Colonic mucosa (tissue), 4 donors: ENCODE results near the gene PLK2. TPM values are rescaled to one million over a fixed set of nuclear protein-coding genes. Genes with fewer than 3 reads are reported as not detected.

Source experiments
- DNase-seq: peaks from one replicate; pipeline ENCODE4 v3.0.0-alpha.2; 2020
- H3K27ac ChIP-seq: fragments of 200-600 bp; one replicate; pipeline ENCODE4 v1.8.0; 2021
- H3K27me3 ChIP-seq: fragments of 200-600 bp; one replicate; pipeline ENCODE4 v1.8.0; 2021
- H3K36me3 ChIP-seq: fragments of 200-600 bp; one replicate; pipeline ENCODE4 v1.8.0; 2021
- H3K4me1 ChIP-seq: fragments of 200-600 bp; one replicate; pipeline ENCODE4 v1.8.0; 2021; ENCODE audit warnings: mild to moderate bottlenecking
- H3K4me3 ChIP-seq: fragments of 200-600 bp; one replicate; pipeline ENCODE4 v1.8.0; 2021
- H3K9ac ChIP-seq, 2 donors: one replicate each; pipeline ENCODE4 v1.7.0; 2013; ENCODE audit warnings: control low read depth in 2 of 2, low read depth in 2 of 2, low read length in 2 of 2
- H3K9me3 ChIP-seq: fragments of 200-600 bp; one replicate; pipeline ENCODE4 v1.8.0; 2021
- CTCF ChIP-seq: fragments of 200-600 bp; IDR thresholded peaks from one replicate; pipeline ENCODE4 v1.8.0; 2022; ENCODE audit warnings: antibody characterized with exemption, mild to moderate bottlenecking
- intact Hi-C: fragments of 100-400 bp; cut with DNase I; formaldehyde crosslinking; loops from one replicate; pipeline ENCODE4 v1.14.1; 2022
- total RNA-seq, 2 donors: library from RNA; stranded (reverse); fragmentation: NEBNext Ultra II Directional in 1 of 2; extraction: Animal tissue kit (Norgen Biotek cat#: 25700) in 1 of 2; gene quantifications; one replicate each; pipeline ENCODE4 v1.2.1, GENCODE V29; 2021
- donor health status: healthy.
- donor health status: DM: no; HTN: no; CAD: no.
- donor health status: DM: no; HTN: no; CAD: no.

PLK2 gene
- total RNA-seq, 2 donors from 2014 or later, result 21.8 to 28.3 TPM

- no peak for DNase-seq
Measured at GRCh38 chr5:58490402-58491050, 30.6 kb upstream of the PLK2 start.

GRCh38 chr5:58486290-58486689 lies 26.4 kb upstream of the PLK2 start:
- TF ChIP-seq CTCF, result no peak
- no peak for DNase-seq
- Histone ChIP-seq H3K9ac (no peak overlapping the region), H3K4me1 (no peaks in the 10 kb centered on the region), H3K4me3 (no peak overlapping the region), H3K27ac (no peak overlapping the region), H3K9me3 (no peaks in the 10 kb centered on the region), H3K27me3 (no peaks in the 10 kb centered on the region), H3K36me3 (no peaks in the 10 kb centered on the region)
- intact Hi-C loops, result no loop called here

More at GRCh38 chr5:58490402-58491050, 30.6 kb upstream of the PLK2 start:
- H3K4me1 ChIP-seq, result no peaks in the 10 kb centered on the region
- H3K27ac ChIP-seq, result no peak overlapping the region
- no peak for TF ChIP-seq CTCF
- no peak overlapping the region for H3K4me3 ChIP-seq
- no peaks in the 10 kb centered on the region for H3K27me3 ChIP-seq
- H3K9ac ChIP-seq, result no peak overlapping the region
- no peaks in the 10 kb centered on the region for H3K9me3 ChIP-seq
- intact Hi-C loops, result no loop called here
- no peaks in the 10 kb centered on the region for H3K36me3 ChIP-seq

GRCh38 chr5:58484505-58484904 lies 24.6 kb upstream of the PLK2 start:
- no peak for TF ChIP-seq CTCF
- DNase-seq, result no peak
- no peak overlapping the region for H3K27ac ChIP-seq
- no peaks in the 10 kb centered on the region for H3K36me3 ChIP-seq
- H3K27me3 ChIP-seq, result no peaks in the 10 kb centered on the region
- H3K4me1 ChIP-seq, result no peaks in the 10 kb centered on the region
- no peaks in the 10 kb centered on the region for H3K9me3 ChIP-seq
- no peak overlapping the region for H3K4me3 ChIP-seq
- intact Hi-C loops, result no loop called here
- no peak overlapping the region for H3K9ac ChIP-seq

- intact Hi-C loops, result no loop called here
- Histone ChIP-seq H3K4me3 (no peak overlapping the region), H3K27me3 (no peaks in the 10 kb centered on the region), H3K27ac (no peak overlapping the region), H3K9ac (no peak overlapping the region), H3K4me1 (no peaks in the 10 kb centered on the region), H3K36me3 (no peaks in the 10 kb centered on the region), H3K9me3 (no peaks in the 10 kb centered on the region)
- DNase-seq, result no peak
- TF ChIP-seq CTCF, result no peak
Measured at GRCh38 chr5:58482536-58482935, 22.6 kb upstream of the PLK2 start.

- intact Hi-C loops, result no loop called here
- no peaks in the 10 kb centered on the region for H3K9me3 ChIP-seq
- TF ChIP-seq CTCF, result no peak
- no peak overlapping the region for H3K27ac ChIP-seq
- H3K36me3 ChIP-seq, result no peaks in the 10 kb centered on the region
- no peaks in the 10 kb centered on the region for H3K27me3 ChIP-seq
- H3K9ac ChIP-seq, result no peak overlapping the region
- H3K4me1 ChIP-seq, result no peaks in the 10 kb centered on the region
- H3K4me3 ChIP-seq, result no peak overlapping the region
- no peak for DNase-seq
Measured at GRCh38 chr5:58481828-58482227, 21.9 kb upstream of the PLK2 start.
